ENCODE measurements around the gene NIPA2.

Gene NIPA2

GRCh38 chr15:22839046-22839695 lies 705 bp downstream of the NIPA2 start:
- H3K4me1 ChIP-seq (ENCODE audit: low read length), result peaks cover 9% of the 10 kb centered on the region
- peaks cover 8% of the 10 kb centered on the region for H4K20me1 ChIP-seq (ENCODE audit: insufficient read depth, low read length)
- H2AFZ ChIP-seq (ENCODE audit: low read length), result peak overlapping the region; percentile 48
- peaks cover 57% of the 10 kb centered on the region for H3K79me2 ChIP-seq (ENCODE audit: low read length)
- TF ChIP-seq CTCF (IDR thresholded peaks at IDR 0.05; ENCODE audit: low read length), result no peak
- peak; percentile 21 for DNase-seq
- H3K9me3 ChIP-seq (replicated peaks; ENCODE audit: insufficient read depth, low read length), result no peaks in the 10 kb centered on the region
- peak overlapping the region; percentile 81 for H3K27ac ChIP-seq (ENCODE audit: low read length)
- peaks cover 15% of the 10 kb centered on the region for H3F3A ChIP-seq (ENCODE audit: insufficient read depth, low read length)
- H3K4me3 ChIP-seq (ENCODE audit: low read length), result peak overlapping the region; percentile 81
- peak overlapping the region; percentile 85 for H3K9ac ChIP-seq (ENCODE audit: low read length)
- no peaks in the 10 kb centered on the region; the same call in 1 of the 2 replicates for H3K36me3 ChIP-seq (replicated peaks; ENCODE audit: insufficient read depth, low read length)
- H3K4me2 ChIP-seq (ENCODE audit: low read depth, low read length), result peak overlapping the region; percentile 80
- no peaks in the 10 kb centered on the region for H3K9me2 ChIP-seq (replicated peaks; ENCODE audit: insufficient read depth, low read length)
- H3K27me3 ChIP-seq (replicated peaks; ENCODE audit: insufficient read depth, low read length), result no peaks in the 10 kb centered on the region

- Histone ChIP-seq H3K79me2 (ENCODE audit: low read length) (peaks cover 98% of the 10 kb centered on the region), H3K4me3 (ENCODE audit: low read length) (no peak overlapping the region), H3K9me3 (replicated peaks; ENCODE audit: insufficient read depth, low read length) (no peaks in the 10 kb centered on the region), H2AFZ (ENCODE audit: low read length) (no peak overlapping the region), H3K27me3 (replicated peaks; ENCODE audit: insufficient read depth, low read length) (no peaks in the 10 kb centered on the region), H3K27ac (ENCODE audit: low read length) (no peak overlapping the region), H3K9me2 (replicated peaks; ENCODE audit: insufficient read depth, low read length) (no peaks in the 10 kb centered on the region), H3K36me3 (replicated peaks; ENCODE audit: insufficient read depth, low read length) (peaks cover 4% of the 10 kb centered on the region; the same call in 1 of the 2 replicates), H3F3A (ENCODE audit: insufficient read depth, low read length) (peaks cover under 1% of the 10 kb centered on the region), H3K4me1 (ENCODE audit: low read length) (peaks cover 9% of the 10 kb centered on the region), H4K20me1 (ENCODE audit: insufficient read depth, low read length) (peaks cover 27% of the 10 kb centered on the region), H3K9ac (ENCODE audit: low read length) (no peak overlapping the region), H3K4me2 (ENCODE audit: low read depth, low read length) (no peak overlapping the region)
- TF ChIP-seq EZH2phosphoT487 (IDR thresholded peaks at IDR 0.05; ENCODE audit: low read length), result no peak
- TF ChIP-seq CTCF (IDR thresholded peaks at IDR 0.05; ENCODE audit: low read length), result no peak
- TF ChIP-seq EZH2 (optimal IDR thresholded peaks at IDR 0.05; ENCODE audit: low read depth, low read length), result no peak
- no peak for DNase-seq
Measured at GRCh38 chr15:22844421-22845288, 6.2 kb downstream of the NIPA2 start.

GRCh38 chr15:22845289-22845900 lies 6.9 kb downstream of the NIPA2 start:
- H3K4me2 ChIP-seq (ENCODE audit: low read depth, low read length), result no peak overlapping the region
- H3K79me2 ChIP-seq (ENCODE audit: low read length), result peaks cover 98% of the 10 kb centered on the region
- H4K20me1 ChIP-seq (ENCODE audit: insufficient read depth, low read length), result peaks cover 34% of the 10 kb centered on the region
- H3K27me3 ChIP-seq (replicated peaks; ENCODE audit: insufficient read depth, low read length), result no peaks in the 10 kb centered on the region
- peaks cover 9% of the 10 kb centered on the region for H3K4me1 ChIP-seq (ENCODE audit: low read length)
- H3K36me3 ChIP-seq (replicated peaks; ENCODE audit: insufficient read depth, low read length), result peaks cover 4% of the 10 kb centered on the region; the same call in 1 of the 2 replicates
- TF ChIP-seq EZH2phosphoT487 (IDR thresholded peaks at IDR 0.05; ENCODE audit: low read length) (no peak), EZH2 (optimal IDR thresholded peaks at IDR 0.05; ENCODE audit: low read depth, low read length) (no peak), CTCF (IDR thresholded peaks at IDR 0.05; ENCODE audit: low read length) (no peak)
- no peak overlapping the region for H2AFZ ChIP-seq (ENCODE audit: low read length)
- no peaks in the 10 kb centered on the region for H3K9me2 ChIP-seq (replicated peaks; ENCODE audit: insufficient read depth, low read length)
- DNase-seq, result no peak
- H3F3A ChIP-seq (ENCODE audit: insufficient read depth, low read length), result no peaks in the 10 kb centered on the region
- H3K9me3 ChIP-seq (replicated peaks; ENCODE audit: insufficient read depth, low read length), result no peaks in the 10 kb centered on the region
- H3K4me3 ChIP-seq (ENCODE audit: low read length), result no peak overlapping the region
- no peak overlapping the region for H3K9ac ChIP-seq (ENCODE audit: low read length)
- no peak overlapping the region for H3K27ac ChIP-seq (ENCODE audit: low read length)
